ENCODE data around the gene SHC2.
"Not testable (repeated sequence)": the region's sequence is repeated elsewhere in the genome, so short reads cannot be mapped to it uniquely, and the experiment has no call there.

GRCh38 chr19:380618-381219, 80.1 kb downstream of the SHC2 start:
- not testable (repeated sequence) for TF ChIP-seq POLR2A (IDR thresholded peaks at IDR 0.05; ENCODE audit: low read length); GATA1 (IDR thresholded peaks at IDR 0.05; ENCODE audit: low read depth, low read length)
